HG02981 (cell line): ENCODE data around the gene LHX2.

Source experiments
- ATAC-seq: cut with Tn5 transposase; IDR thresholded peaks from one replicate; pipeline ENCODE4 v1.9.1; 2021; ENCODE audit warnings: mild to moderate bottlenecking, moderate library complexity; ENCODE audit not compliant: unreplicated experiment

The LHX2 gene

DNA sequence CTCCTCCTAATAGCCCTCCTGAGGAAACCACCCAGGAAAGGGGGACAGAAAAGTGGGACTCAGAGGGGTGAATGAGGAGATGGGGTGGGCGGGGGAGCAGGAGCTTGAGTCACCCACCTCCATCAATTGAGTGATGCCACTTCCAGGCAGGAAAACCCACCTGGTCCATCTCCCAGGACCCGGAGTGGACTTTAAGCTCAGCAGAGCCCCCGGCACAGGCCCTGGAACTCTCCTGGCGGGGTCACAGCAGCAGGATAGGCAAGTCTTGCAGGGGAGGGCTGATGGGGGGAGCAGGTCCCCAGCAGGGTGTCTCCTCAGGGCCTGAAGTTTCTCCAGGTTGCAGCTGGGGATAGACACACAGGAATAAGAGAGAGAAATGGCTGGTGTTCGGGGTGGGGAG is 40.8 kb downstream of the LHX2 start:
- no peak for ATAC-seq

DNA sequence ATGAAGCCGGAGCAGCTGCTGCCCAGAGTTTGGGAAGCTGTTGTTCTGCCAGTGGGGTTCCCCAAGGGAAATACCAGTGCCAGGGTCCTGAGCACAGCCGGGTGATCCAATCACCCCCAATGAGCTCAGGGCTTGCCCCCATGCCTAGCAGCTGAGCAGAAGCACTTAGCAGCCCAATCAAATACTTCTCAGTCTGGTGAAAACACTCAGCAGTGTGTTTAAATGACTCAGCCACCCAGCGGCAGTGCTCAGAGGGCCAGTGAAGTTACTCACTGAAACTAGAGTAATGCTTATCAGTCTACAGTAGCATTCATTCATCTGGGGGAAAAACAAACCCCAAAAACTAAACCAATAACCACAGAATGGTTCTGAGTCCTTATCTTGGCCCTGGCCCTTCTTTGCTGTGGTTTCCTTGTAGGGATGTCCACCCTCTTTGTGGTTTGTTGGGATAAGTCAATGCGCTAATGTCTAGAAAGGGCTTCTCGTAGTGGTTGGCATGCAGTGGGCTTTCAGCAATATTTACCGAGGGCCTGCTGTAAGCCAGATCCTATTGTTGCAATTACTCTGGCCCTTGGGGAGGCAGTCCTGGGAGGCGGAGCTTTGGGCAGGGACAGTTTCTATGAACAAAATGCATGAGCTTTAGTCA is 43.1 kb downstream of the LHX2 start:
- ATAC-seq: peak; percentile 95

DNA sequence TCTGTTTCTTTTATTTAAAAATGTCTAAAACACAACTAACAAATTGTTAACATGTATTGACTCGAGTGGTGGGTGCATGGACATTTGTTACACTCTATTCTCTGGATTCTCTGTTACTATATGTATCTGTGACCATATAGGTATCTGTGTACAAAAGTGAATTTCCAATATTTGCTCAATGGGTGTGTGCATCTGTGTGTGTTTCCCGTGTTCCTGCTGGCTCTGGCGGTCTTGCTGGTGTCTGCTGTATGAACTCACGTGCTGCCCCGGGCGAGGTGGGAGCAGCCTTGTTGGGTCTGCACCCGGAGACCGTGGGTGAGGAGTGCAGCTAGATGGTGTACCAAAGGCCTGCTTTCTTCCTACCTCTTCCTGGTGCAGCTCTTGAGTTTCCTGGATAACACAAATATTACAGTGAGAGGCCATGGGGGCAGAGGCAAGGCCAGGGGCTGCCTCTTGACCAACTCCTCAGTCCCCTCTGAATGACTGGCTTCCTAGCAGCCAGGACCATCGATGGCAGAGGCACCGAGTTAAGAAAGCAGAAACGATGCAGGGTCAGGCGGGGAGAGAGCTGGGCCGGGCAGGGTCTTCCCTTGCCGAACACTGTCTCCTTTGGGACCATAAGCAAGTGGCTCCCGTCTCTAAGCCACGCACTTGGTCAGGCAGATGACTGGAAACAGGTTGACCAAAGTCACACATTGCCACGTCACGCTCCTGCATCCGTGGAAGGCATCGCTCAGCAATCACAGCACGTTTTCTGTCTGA is 49.5 kb downstream of the LHX2 start:
- ATAC-seq: no peak

DNA sequence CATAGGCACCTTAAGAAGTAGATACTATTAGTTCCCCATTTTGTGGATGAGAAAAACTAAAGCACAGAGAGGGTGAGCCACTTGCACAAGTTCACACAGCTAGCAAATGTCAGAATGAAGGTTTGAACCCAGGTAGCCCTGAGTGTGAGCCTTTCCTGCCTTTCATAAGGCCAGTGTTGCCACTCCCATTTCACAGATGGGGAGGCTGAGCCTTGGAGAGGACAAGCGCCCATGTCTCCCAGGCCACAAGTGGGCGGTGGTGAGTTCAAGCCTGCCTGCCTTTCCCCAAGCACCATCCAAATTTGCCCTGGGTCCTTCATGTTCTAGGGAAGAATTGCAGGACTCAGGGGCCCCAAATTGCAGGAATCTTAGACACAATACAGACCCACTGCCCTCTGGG is 50.6 kb downstream of the LHX2 start:
- ATAC-seq: no peak

DNA sequence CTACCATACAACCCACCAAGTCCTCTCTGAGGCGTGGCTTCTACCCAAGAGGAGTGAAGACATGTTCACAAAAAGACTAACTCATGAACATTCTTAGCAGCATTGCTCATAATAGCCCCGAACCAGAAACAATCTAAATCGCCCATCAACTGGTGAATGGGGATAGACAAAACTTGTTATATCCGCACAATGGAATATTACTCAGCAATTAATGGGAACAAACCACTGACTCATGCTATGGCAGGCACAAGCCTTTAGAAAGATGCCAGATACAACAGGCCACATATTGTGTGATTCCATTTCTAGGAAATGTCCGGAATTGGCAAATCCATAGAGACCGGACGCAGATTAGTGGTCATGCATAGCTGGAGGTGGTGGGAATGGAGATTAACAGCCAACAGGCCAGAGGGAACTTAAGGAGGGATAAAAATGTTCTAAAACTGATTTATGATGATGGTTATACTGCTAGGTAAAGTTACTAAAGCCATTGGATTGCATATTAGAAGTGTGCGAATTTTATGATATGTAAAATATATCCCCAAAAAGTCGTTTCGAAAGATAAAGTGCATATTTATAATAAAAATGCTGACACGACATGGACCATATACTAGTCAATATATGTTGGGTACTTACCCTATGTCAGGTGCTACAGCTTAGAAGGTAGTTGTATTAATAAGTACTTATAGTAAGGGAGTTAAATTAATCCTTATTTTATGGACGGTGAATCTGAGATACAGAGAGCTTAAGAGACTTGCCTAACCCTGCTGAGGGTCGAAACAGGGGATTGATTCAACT is 55.4 kb downstream of the LHX2 start:
- ATAC-seq: no peak

DNA sequence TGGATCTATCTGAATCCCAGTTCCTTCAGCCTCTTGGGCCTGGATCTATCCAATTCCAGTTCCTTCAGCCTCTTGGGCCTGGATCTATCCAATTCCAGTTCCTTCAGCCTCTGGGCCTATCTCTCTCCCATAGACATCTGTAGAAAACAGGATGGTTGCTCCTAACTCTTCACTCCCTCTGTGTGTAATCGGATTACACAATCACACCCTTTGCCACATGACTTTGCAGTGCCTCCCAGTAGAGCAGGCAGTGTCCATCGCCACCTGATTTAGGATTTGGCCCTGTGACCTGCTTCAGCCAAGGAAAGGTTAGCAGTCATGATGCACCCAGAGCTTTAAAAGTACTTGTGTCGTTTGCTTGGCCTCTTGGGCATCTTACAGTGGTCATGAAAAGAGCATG is 56.7 kb downstream of the LHX2 start:
- no peak for ATAC-seq

DNA sequence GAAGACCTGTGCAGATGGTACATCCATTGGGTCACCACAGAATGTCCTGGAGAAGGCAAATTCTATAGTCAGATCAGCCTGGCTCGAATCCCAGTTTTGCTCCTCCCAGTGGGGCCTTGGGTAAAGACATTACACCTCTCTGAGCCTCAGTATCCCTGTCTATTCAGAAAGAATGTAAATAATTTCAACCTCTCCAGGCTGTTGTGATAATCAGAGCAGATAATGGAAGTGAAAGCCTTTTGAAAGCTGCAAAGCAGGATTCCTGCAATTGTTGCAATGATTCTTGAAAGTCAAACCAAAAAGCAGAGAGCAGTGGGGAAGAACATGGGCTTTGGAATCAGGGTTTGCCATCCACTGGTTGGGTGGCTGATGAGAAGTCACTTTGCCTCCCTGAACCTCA is 63.2 kb downstream of the LHX2 start:
- no peak for ATAC-seq

DNA sequence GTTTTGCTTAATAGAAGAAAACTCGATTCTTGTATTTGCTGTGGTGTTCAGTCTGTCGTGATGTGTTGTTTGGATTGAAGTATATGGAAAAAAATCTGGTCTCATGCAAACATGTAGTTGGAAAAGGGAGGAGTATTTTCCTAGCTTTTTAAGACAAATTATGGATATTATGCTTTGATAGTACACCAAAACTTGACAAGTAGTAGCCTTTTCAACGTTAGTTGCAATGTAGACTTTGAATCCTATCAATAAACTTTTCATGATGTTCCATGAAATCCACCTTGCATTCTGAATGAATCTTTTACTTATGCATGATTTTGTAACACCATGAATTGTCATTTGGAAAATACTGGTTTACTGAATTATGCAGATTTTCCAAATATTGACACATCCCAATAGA is 64.2 kb downstream of the LHX2 start:
- ATAC-seq: no peak

DNA sequence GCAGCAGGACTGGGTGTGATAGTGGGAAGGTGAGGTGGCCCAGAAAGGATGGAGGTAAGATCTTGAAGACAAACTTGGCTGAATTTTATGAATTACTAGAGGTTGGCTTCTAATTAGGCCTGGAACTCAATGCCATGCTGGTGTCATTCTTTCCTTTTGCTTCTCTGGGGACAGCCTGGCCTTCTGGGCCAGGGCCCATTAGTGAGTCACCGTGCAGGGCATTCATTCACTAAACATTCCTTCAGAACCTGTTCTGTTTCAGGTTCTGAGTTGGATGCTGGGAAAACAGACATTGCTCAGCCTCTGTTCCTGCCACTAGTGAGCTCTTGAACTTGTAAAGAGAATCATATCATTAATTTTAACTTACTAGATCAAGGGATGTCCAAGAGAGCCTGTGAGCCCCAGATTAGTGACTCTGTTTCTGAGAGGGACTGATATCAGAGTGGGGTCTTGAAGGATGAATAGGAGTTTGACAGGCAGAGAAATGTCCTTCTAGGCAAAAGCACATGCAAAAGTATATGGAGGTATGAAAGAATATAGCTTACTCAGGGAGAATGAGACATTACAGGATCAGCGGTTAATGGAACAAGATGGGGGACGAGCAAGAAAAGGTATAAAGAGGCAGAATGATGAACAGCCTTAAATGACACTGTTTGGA is 66.5 kb downstream of the LHX2 start:
- ATAC-seq: no peak

DNA sequence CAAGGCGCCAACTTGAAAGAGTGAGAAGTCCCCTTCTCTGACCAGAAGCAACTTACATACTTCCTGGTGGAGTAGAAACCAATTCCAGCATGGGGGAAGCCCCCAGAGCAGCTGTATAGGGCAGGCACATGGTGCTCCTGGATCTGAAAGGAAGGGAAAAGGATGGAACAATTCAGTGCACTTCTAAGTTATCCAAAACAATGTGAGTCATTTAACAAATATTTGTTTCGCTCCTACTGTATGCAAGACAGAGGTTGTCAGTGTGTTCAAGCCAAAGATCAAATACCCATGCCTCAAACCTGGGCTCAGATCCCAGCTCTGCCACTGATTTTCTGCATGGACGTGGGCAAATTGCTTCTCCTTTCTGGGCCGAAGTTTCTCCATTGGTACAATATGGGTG is 67.1 kb downstream of the LHX2 start:
- no peak for ATAC-seq

DNA sequence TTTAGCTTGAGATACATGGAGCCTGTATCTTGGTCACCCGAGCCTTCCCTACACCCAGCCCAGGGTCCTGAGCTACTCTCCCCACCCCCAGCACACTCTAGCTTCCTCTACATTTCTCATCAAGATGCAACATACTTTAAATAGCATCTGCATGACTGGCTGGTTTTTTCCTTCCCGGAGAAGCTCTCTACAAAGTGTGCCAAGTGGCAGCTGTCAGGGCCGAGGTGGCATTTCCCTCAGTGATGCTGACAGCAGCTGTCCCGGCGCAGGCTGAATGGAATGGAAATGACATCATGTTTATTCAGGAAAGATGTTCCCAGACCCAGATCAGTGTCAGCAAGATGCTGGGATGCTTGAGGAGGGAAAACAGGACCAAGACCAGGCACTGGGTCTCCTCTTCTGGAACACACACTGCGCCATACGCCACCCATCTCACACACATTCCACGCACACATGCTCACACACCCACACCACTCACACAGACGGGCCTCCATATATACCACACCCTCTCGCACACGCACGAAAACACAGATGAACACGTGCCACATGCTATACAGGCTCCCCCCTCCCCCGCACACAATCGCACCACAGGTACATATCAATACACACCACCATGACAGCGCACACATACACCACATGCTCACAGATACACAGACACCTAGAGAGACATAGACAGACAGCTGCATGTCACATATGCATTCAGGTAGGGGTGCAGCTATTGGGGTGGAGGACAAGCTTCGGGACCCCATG is 67.8 kb downstream of the LHX2 start:
- no peak for ATAC-seq

DNA sequence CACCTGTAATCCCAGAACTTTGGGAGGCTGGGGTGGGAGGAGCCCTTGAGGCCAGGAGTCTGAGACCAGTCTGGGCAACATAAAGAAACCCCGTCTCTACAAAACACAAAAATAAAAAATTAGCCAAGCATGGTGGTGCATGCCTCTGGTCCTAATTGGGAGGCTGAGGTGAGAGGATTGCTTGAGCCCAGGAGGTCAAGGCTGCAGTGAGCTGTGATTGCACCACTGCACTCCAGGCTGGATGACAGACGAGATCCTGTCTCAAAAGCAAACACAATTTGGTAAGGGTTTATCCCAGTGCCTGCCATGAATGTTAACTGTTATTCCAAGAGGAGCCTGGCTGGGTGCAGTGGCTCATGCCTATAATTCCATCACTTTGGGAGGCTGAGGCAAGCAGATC is 71.1 kb downstream of the LHX2 start:
- ATAC-seq: no peak
